ACC112 (cell line): ENCODE data around the gene HS6ST3.

Experiments
- H2AFZ ChIP-seq: fragments of 200-600 bp; sonication (generic); one replicate; pipeline ENCODE4 v1.6.0; 2017; ENCODE audit warnings: antibody characterized with exemption, low read length; ENCODE audit not compliant: unreplicated experiment
- H3K27ac ChIP-seq: fragments of 200-600 bp; sonication (generic); 2 replicates; pipeline ENCODE4 v1.5.1; 2014; ENCODE audit warnings: low read depth, mild to moderate bottlenecking, antibody characterized with exemption, low read length, moderate library complexity
- H3K27me3 ChIP-seq: fragments of 200-600 bp; sonication (generic); 2 replicates; pipeline ENCODE4 v1.6.1; 2014; ENCODE audit warnings: mild to moderate bottlenecking, antibody characterized with exemption, low read length, moderate library complexity, mixed read lengths; ENCODE audit not compliant: insufficient read depth
- H3K36me3 ChIP-seq: fragments of 200-600 bp; sonication (generic); 2 replicates; pipeline ENCODE4 v1.6.1; 2016; ENCODE audit warnings: mild to moderate bottlenecking, antibody characterized with exemption, low read length, moderate library complexity, mixed read lengths; ENCODE audit not compliant: insufficient read depth
- H3K4me1 ChIP-seq: fragments of 200-600 bp; sonication (generic); one replicate; pipeline ENCODE4 v1.6.1; 2016; ENCODE audit warnings: low read length, mixed read lengths; ENCODE audit not compliant: insufficient read depth, unreplicated experiment, control insufficient read depth
- H3K4me3 ChIP-seq: fragments of 200-600 bp; sonication (generic); 2 replicates; pipeline ENCODE4 v1.5.1; 2014; ENCODE audit warnings: mild to moderate bottlenecking, low read depth, low read length
- H3K79me2 ChIP-seq: fragments of 200-600 bp; sonication (generic); one replicate; pipeline ENCODE4 v1.6.0; 2016; ENCODE audit warnings: low read length; ENCODE audit not compliant: control insufficient read depth, unreplicated experiment, insufficient read depth

HS6ST3 gene

DNA sequence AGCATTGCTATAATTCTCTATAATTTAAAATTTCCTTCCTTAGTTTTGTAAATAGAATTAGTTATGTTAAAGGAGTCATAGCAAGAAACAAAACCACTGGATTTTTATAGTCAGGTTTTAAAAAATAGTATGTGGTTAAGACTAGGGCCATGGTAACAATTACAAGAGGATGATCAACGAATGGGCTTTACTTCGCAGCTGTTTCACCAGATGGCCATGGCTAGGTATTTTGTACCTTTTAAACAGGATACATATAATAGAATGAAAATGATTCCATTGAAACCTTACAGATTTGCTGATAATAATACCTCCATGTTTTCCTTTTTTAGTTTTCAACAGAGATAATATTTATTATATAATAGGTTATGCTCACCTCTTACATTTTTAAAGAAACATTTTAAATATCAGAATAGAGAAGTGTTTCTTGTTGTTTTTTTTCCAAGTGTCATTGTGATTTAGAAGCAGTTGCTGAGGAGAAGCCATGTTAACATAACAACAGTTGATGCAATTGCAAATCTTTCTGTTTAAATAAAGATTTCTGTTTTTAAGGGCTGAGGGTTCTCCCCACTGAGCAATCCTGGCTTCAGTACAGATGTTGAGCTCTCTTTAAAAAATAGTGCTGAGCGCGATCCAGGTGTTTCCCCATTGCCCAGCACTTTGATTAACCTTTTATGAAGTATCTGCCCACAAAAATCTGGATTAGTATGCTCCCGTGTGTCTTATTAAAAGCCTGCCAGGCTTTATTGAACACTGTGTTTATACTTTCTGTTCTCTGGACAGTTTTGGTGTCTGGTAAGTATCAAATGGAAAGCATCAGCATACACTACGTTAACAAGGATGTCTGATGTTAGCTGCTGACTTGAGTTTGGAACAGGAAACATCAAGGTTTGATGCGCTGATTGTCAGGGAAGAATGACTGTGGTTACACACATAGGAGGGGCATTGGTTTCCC, 205.3 kb downstream of the HS6ST3 start:
- H3K79me2 ChIP-seq: no peaks in the 10 kb centered on the region
- H2AFZ ChIP-seq: no peak overlapping the region
- H3K4me1 ChIP-seq: no peaks in the 10 kb centered on the region
- H3K27ac ChIP-seq: no peak overlapping the region
- no peaks in the 10 kb centered on the region for H3K36me3 ChIP-seq
- no peak overlapping the region for H3K4me3 ChIP-seq
- peaks cover 10% of the 10 kb centered on the region for H3K27me3 ChIP-seq

DNA sequence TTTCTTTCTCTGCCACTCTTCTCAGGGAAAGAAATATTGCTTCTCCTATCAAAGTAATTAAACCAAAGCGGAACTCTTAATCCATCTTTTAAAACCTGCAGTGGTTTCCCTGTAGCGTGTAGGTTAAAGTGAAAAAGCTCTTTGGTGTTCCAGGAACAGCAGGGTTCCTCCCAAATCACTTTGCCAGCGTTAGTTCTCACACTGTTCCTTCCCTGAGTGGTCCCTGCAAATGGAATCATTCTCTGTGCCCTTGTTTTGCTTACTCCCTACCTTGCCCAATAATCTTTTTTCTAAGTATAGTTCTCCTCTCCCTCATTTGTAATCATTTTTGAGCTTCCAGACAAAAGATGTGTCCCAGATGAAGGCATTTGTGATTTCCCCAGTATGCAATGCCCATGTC, 207.5 kb downstream of the HS6ST3 start:
- no peaks in the 10 kb centered on the region for H3K36me3 ChIP-seq
- no peaks in the 10 kb centered on the region for H3K4me1 ChIP-seq
- H3K27ac ChIP-seq: no peak overlapping the region
- no peaks in the 10 kb centered on the region for H3K79me2 ChIP-seq
- H2AFZ ChIP-seq: no peak overlapping the region
- no peak overlapping the region for H3K4me3 ChIP-seq
- H3K27me3 ChIP-seq: peaks cover 10% of the 10 kb centered on the region; the same call in 1 of the 2 replicates

DNA sequence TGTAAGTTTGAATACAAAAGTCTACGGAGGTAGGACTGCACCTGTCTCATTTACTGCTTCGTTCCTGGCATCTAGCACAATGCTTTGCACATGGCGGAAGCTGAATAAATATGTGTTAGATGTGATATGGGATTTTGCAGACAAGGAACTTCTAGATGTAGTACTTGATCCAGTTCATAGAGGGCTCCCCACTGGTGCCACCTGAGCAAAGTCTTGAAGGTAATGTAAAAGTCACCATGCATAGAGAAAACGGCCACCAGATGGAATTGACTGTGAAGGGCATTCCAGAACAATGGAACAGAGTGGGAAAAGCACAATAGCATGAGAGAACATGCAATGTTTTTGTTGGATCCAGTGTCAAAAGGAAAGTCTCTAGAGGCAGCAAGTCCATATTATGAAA, 209.3 kb downstream of the HS6ST3 start:
- Histone ChIP-seq H3K27ac (no peak overlapping the region), H3K4me1 (no peaks in the 10 kb centered on the region), H3K27me3 (peaks cover 6% of the 10 kb centered on the region; the same call in 1 of the 2 replicates), H3K4me3 (no peak overlapping the region), H2AFZ (no peak overlapping the region), H3K36me3 (no peaks in the 10 kb centered on the region), H3K79me2 (no peaks in the 10 kb centered on the region)

DNA sequence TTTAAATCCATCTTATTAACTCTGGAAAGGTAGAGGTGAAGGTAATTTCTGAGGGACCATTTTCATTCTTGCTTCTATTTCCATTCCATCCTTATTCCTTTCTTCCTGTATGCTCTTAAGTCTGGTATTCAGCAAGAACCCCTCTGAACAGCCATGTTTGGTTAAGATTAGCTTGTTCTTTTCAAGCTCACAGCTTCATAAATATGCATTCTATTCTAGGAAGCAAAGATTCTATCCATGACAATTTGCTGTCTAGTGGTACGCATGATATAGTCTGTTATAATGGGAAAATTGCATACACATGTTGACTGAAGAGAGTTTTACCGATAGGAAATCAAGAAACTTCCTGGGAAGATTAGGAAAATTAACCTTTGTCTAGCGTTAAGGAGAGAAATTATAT, 218.7 kb downstream of the HS6ST3 start:
- H3K27me3 ChIP-seq: peaks cover 13% of the 10 kb centered on the region; the same call in 1 of the 2 replicates
- no peaks in the 10 kb centered on the region for H3K4me1 ChIP-seq
- no peak overlapping the region for H3K4me3 ChIP-seq
- no peak overlapping the region for H2AFZ ChIP-seq
- no peak overlapping the region for H3K27ac ChIP-seq
- H3K36me3 ChIP-seq: no peaks in the 10 kb centered on the region
- no peaks in the 10 kb centered on the region for H3K79me2 ChIP-seq

DNA sequence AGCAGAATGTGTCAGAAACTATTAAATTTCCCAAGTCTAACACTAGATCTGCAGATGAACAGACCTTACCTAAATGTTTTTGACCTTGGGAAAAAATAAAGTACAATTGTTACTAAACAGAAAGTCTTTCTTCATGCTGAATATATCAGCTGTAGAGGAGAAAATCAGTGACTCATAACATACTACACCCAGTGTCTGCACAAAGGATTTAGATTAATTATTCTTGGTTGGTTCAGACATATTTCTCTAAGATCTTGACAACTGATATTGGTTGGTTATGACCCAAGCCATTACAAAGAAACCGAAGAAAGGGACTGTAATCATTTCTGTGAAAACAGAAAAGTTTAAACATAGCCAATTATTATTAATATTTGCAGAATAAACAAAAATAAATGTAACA, 225.1 kb downstream of the HS6ST3 start:
- H2AFZ ChIP-seq: no peak overlapping the region
- no peaks in the 10 kb centered on the region for H3K79me2 ChIP-seq
- H3K4me1 ChIP-seq: no peaks in the 10 kb centered on the region
- no peak overlapping the region for H3K27ac ChIP-seq
- no peaks in the 10 kb centered on the region for H3K27me3 ChIP-seq
- no peak overlapping the region for H3K4me3 ChIP-seq
- no peaks in the 10 kb centered on the region for H3K36me3 ChIP-seq

DNA sequence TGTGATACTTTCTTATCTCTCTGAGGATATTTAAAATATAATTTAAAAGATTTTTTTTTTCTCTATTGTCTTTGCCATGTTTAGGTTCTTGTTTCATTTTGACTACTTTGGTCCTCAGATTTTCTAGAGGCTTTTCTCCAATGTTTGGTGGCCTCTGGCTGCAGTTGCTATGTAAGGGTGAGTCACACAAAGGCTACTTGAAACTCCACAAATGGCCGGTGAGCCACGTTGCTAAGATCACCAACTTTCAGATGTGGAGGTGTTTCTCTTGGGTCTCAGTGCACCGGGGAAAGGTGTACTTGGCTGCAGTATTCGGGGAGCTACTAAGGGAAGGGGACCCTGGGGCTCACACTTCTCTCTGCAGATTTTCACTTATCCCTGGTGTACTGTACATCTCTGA, 248.1 kb downstream of the HS6ST3 start:
- Histone ChIP-seq H3K4me1 (no peaks in the 10 kb centered on the region), H3K27me3 (peaks cover 3% of the 10 kb centered on the region; the same call in 1 of the 2 replicates), H3K4me3 (no peak overlapping the region), H3K27ac (no peak overlapping the region), H2AFZ (no peak overlapping the region), H3K79me2 (no peaks in the 10 kb centered on the region), H3K36me3 (no peaks in the 10 kb centered on the region)

DNA sequence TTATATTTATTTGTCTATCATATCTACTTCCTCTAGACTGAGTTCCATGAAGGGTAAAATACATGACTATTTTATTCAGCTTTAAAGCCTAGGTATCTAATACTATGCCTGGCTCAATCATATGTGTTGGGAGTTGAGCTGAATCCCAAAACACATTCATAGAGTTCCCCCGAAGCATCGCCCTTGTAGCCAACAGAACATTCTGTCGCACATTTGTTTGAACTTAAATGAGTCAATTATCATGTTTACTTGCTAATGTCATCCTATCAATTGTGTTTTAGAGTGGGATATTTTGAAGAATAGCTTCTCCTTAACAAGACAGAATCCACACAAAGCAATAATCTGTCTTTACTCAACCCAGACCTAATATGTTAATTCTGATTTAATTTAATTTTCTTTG, 252.4 kb downstream of the HS6ST3 start:
- no peaks in the 10 kb centered on the region for H3K36me3 ChIP-seq
- no peaks in the 10 kb centered on the region for H3K4me1 ChIP-seq
- H3K79me2 ChIP-seq: no peaks in the 10 kb centered on the region
- H3K4me3 ChIP-seq: no peak overlapping the region
- H3K27ac ChIP-seq: no peak overlapping the region
- peaks cover 4% of the 10 kb centered on the region; the same call in 1 of the 2 replicates for H3K27me3 ChIP-seq
- no peak overlapping the region for H2AFZ ChIP-seq

DNA sequence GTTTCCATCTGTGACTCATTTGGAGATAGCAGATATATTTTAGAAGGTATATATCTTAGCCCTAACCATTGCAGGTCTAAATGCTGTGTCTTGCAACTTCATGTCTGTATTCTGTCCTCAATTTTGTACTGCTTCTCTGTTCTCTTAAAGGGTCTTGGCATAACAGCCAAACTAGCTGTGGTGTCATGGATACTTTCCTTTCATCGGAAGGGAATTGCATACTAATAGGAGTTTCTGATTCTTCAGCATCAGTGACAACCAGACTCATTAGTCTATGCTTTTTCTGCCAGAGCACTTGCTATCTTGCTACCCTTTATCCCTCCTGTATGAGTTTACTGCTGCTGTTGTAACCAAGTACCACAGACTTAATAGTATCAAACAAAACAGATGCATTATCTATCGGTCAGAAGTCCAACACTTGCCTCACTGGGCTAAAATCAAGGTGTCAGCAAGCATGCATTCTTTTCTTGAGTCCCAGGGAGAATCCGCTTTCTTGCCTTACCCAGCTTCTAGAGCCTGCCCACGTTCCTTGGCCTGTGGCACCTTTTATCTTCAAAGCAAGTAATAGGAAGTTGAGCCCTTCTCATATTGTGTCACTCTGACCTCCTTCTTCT, 253.1 kb downstream of the HS6ST3 start:
- no peak overlapping the region for H3K4me3 ChIP-seq
- H2AFZ ChIP-seq: no peak overlapping the region
- peaks cover 4% of the 10 kb centered on the region; the same call in 1 of the 2 replicates for H3K27me3 ChIP-seq
- H3K4me1 ChIP-seq: no peaks in the 10 kb centered on the region
- H3K27ac ChIP-seq: no peak overlapping the region
- no peaks in the 10 kb centered on the region for H3K36me3 ChIP-seq
- H3K79me2 ChIP-seq: no peaks in the 10 kb centered on the region

DNA sequence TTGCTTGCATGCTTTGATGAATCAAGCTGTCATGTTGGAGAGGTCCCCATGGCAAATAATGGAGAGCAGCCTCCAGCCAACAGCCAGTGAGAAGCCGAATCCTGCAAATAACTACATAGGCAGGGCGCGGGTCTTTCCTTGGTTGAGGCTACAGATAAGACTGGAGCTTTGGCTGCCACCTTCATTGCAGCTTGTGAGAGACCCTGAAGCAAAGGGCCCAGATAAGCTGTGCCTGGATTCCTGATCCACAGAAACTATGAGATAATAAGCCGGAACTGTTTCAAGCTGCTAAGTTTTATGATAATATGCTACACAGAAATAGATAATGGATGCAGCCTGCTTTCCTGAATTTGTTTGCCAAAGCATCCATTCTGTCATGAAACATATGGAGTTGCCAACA, 257.0 kb downstream of the HS6ST3 start:
- Histone ChIP-seq H3K27me3 (peaks cover 4% of the 10 kb centered on the region; the same call in 1 of the 2 replicates), H3K4me3 (no peak overlapping the region), H2AFZ (no peak overlapping the region), H3K4me1 (no peaks in the 10 kb centered on the region), H3K79me2 (no peaks in the 10 kb centered on the region), H3K27ac (no peak overlapping the region), H3K36me3 (no peaks in the 10 kb centered on the region)

DNA sequence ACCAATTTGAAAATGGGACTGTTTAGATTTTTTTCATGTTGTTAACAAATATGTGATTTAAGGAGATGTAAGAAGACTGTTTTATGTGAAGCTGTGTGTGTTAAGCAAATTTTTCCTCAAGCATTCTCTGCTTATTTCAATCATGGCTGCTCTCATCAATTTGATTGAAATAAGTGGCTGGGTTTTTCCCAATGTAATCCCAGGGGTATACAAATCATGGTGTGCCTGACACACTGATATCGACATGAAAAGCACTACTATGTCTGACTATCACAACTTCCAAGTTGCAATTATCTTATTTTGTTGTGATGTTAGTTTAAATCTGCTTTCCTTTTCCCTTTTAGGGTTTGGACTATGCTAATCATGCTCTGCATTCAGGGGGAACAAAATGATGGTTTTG, 283.7 kb downstream of the HS6ST3 start:
- H3K4me3 ChIP-seq: no peak overlapping the region
- no peak overlapping the region for H2AFZ ChIP-seq
- H3K27ac ChIP-seq: no peak overlapping the region
- no peaks in the 10 kb centered on the region for H3K4me1 ChIP-seq
- no peaks in the 10 kb centered on the region for H3K79me2 ChIP-seq
- H3K27me3 ChIP-seq: 0 out of 2 replicates have a peak, but pooled peaks cover 9% of the 10 kb centered on the region
- no peaks in the 10 kb centered on the region for H3K36me3 ChIP-seq

DNA sequence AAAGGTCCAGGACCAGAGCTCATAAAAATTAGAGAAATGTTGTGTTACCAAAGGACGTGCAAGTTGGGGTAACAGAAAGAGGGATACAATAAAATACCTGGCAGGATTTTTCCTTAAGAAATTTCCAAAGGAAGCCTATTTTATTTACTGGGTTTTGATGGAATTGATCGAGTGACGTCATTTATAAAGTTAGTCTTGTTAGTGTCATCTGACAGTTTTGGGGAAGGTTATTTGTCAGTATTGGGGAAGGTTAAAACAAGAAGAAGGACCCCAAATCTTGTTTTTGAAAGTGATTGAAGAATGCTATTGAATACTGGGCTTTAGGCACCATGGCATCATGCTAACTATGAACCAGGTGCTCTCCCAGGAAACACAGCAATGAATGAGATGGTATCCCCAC, 287.9 kb downstream of the HS6ST3 start:
- Histone ChIP-seq H3K4me1 (no peaks in the 10 kb centered on the region), H3K79me2 (no peaks in the 10 kb centered on the region), H3K4me3 (no peak overlapping the region), H3K27ac (no peak overlapping the region), H2AFZ (no peak overlapping the region), H3K36me3 (no peaks in the 10 kb centered on the region), H3K27me3 (no peaks in the 10 kb centered on the region)
